HEK293 (cell line): ENCODE data around the gene HOXD9.
A peak's percentile ranks its signal among the peaks of the same experiment; 100 is the strongest.

Experiments
- CTCF ChIA-PET: fragments of 350-600 bp; formaldehyde crosslinking; extraction: SDS; loops from one replicate; lab custom pipeline; 2021; ENCODE audit warnings: antibody characterized with exemption; lab: Yijun Ruan, JAX
- POLR2A ChIA-PET: fragments of 300-600 bp; formaldehyde crosslinking; extraction: SDS; loops from one replicate; lab custom pipeline; 2020; ENCODE audit warnings: antibody characterized with exemption, inconsistent platforms; lab: Yijun Ruan, JAX
- H3K27ac ChIP-seq: fragments of 200-500 bp; sonication (Bioruptor generic); 2 replicates; pipeline ENCODE4 v1.5.1; 2014; ENCODE audit warnings: low read depth, low read length, control low read depth, inconsistent platforms; ENCODE audit errors: extremely low read depth
- H3K36me3 ChIP-seq, 2 experiments: fragments of 200-500 bp in 1 of 2; sonication (Bioruptor generic) in 1 of 2; 1 replicate in 1 of 2; 2 replicates in 1 of 2; pipeline ENCODE4 v1.5.1; 2014 to 2017; ENCODE audit warnings: inconsistent platforms in 2 of 2, low read length in 2 of 2; ENCODE audit not compliant: control insufficient read depth in 2 of 2, insufficient read depth in 1 of 2
- H3K4me1 ChIP-seq: fragments of 200-500 bp; sonication (Bioruptor generic); 2 replicates; pipeline ENCODE4 v1.5.1; 2014; ENCODE audit warnings: mild to moderate bottlenecking, low read length, inconsistent platforms; ENCODE audit not compliant: control insufficient read depth, insufficient read depth
- H3K4me3 ChIP-seq: 2 replicates; pipeline ENCODE4 v1.5.1; 2011; ENCODE audit warnings: low read depth, mild to moderate bottlenecking, control low read depth, low read length, moderate library complexity
- H3K9me3 ChIP-seq: fragments of 200-500 bp; sonication (Bioruptor generic); 2 replicates; pipeline ENCODE4 v1.5.1; 2014; ENCODE audit warnings: low read depth, low read length, inconsistent platforms; ENCODE audit not compliant: control insufficient read depth, insufficient read depth
- EGR2 ChIP-seq: fragments of 450-650 bp; formaldehyde crosslinking; IDR thresholded peaks from 2 replicates; pipeline ENCODE4 v1.5.1; 2016; ENCODE audit warnings: low read depth, missing biosample characterization, missing genetic modification characterization
- GLIS1 ChIP-seq: fragments of 450-650 bp; formaldehyde crosslinking; IDR thresholded peaks from 2 replicates; pipeline ENCODE4 v1.5.1; 2016; ENCODE audit warnings: missing biosample characterization, missing genetic modification characterization
- GLIS2 ChIP-seq: fragments of 450-650 bp; formaldehyde crosslinking; IDR thresholded peaks from 2 replicates; pipeline ENCODE4 v1.5.1; 2016; ENCODE audit warnings: missing biosample characterization, missing genetic modification characterization
- IKZF3 ChIP-seq: fragments of 450-650 bp; IDR thresholded peaks from 2 replicates; pipeline ENCODE4 v1.5.0; 2018; ENCODE audit warnings: missing biosample characterization, mild to moderate bottlenecking, missing genetic modification characterization, moderate library complexity
- OSR2 ChIP-seq: fragments of 450-650 bp; formaldehyde crosslinking; IDR thresholded peaks from 2 replicates; pipeline ENCODE4 v1.5.1; 2016; ENCODE audit warnings: missing biosample characterization, missing genetic modification characterization
- PRDM1 ChIP-seq: fragments of 450-650 bp; formaldehyde crosslinking; IDR thresholded peaks from 2 replicates; pipeline ENCODE4; 2016; ENCODE audit warnings: missing biosample characterization, missing genetic modification characterization
- SCRT1 ChIP-seq: fragments of 450-650 bp; formaldehyde crosslinking; IDR thresholded peaks from 2 replicates; pipeline ENCODE4 v1.5.1; 2016; ENCODE audit warnings: missing biosample characterization, missing genetic modification characterization, borderline replicate concordance
- SCRT2 ChIP-seq: fragments of 450-650 bp; formaldehyde crosslinking; IDR thresholded peaks from 2 replicates; pipeline ENCODE4 v1.5.1; 2016; ENCODE audit warnings: missing biosample characterization, missing genetic modification characterization
- ZBTB17 ChIP-seq: fragments of 450-650 bp; formaldehyde crosslinking; IDR thresholded peaks from 2 replicates; pipeline ENCODE4 v1.5.1; 2016; ENCODE audit warnings: missing biosample characterization, missing genetic modification characterization
- ZBTB8A ChIP-seq: fragments of 450-650 bp; formaldehyde crosslinking; IDR thresholded peaks from 2 replicates; pipeline ENCODE4 v1.5.1; 2016; ENCODE audit warnings: missing biosample characterization, missing genetic modification characterization
- ZEB2 ChIP-seq: fragments of 450-650 bp; formaldehyde crosslinking; IDR thresholded peaks from 2 replicates; pipeline ENCODE4 v1.5.1; 2016; ENCODE audit warnings: missing biosample characterization, missing genetic modification characterization
- ZNF248 ChIP-seq: fragments of 450-650 bp; formaldehyde crosslinking; IDR thresholded peaks from 2 replicates; pipeline ENCODE4 v1.5.1; 2017; ENCODE audit warnings: missing biosample characterization, missing genetic modification characterization
- ZNF266 ChIP-seq: fragments of 450-650 bp; formaldehyde crosslinking; IDR thresholded peaks from 2 replicates; pipeline ENCODE4 v1.5.1; 2016; ENCODE audit warnings: missing biosample characterization, missing genetic modification characterization, low read depth
- ZNF37A ChIP-seq: fragments of 450-650 bp; IDR thresholded peaks from 2 replicates; pipeline ENCODE4 v1.5.1; 2018; ENCODE audit warnings: missing biosample characterization, missing genetic modification characterization
- ZNF600 ChIP-seq: fragments of 450-650 bp; formaldehyde crosslinking; IDR thresholded peaks from 2 replicates; pipeline ENCODE4 v1.5.1; 2016; ENCODE audit warnings: missing biosample characterization, missing genetic modification characterization
- ZNF626 ChIP-seq: fragments of 450-650 bp; sonication (Bioruptor Pico); formaldehyde crosslinking; IDR thresholded peaks from 2 replicates; pipeline ENCODE4 v1.5.1; 2018; ENCODE audit warnings: missing biosample characterization, missing genetic modification characterization, inconsistent platforms
- ZNF654 ChIP-seq: fragments of 450-650 bp; formaldehyde crosslinking; IDR thresholded peaks from 2 replicates; pipeline ENCODE4 v1.5.1; 2016; ENCODE audit warnings: low read depth, missing biosample characterization, missing genetic modification characterization
- ZSCAN30 ChIP-seq: fragments of 450-650 bp; IDR thresholded peaks from 2 replicates; pipeline ENCODE4 v1.5.1; 2018; ENCODE audit warnings: missing biosample characterization, mild to moderate bottlenecking, missing genetic modification characterization, moderate library complexity
- TF ChIP-seq, protein P1 (sequence below): fragments of 450-650 bp; formaldehyde crosslinking; IDR thresholded peaks from 2 replicates; pipeline ENCODE4 v1.5.1; 2017; ENCODE audit warnings: missing biosample characterization, missing genetic modification characterization
- TF ChIP-seq, protein P2 (sequence below): fragments of 450-650 bp; formaldehyde crosslinking; IDR thresholded peaks from 2 replicates; pipeline ENCODE4 v1.5.1; 2016; ENCODE audit warnings: missing biosample characterization, missing genetic modification characterization, borderline replicate concordance
- TF ChIP-seq, protein P3 (sequence below): fragments of 450-650 bp; formaldehyde crosslinking; IDR thresholded peaks from 2 replicates; pipeline ENCODE4 v1.5.1; 2017; ENCODE audit warnings: missing biosample characterization, mild to moderate bottlenecking, missing genetic modification characterization, moderate library complexity

HOXD9 gene

DNA sequence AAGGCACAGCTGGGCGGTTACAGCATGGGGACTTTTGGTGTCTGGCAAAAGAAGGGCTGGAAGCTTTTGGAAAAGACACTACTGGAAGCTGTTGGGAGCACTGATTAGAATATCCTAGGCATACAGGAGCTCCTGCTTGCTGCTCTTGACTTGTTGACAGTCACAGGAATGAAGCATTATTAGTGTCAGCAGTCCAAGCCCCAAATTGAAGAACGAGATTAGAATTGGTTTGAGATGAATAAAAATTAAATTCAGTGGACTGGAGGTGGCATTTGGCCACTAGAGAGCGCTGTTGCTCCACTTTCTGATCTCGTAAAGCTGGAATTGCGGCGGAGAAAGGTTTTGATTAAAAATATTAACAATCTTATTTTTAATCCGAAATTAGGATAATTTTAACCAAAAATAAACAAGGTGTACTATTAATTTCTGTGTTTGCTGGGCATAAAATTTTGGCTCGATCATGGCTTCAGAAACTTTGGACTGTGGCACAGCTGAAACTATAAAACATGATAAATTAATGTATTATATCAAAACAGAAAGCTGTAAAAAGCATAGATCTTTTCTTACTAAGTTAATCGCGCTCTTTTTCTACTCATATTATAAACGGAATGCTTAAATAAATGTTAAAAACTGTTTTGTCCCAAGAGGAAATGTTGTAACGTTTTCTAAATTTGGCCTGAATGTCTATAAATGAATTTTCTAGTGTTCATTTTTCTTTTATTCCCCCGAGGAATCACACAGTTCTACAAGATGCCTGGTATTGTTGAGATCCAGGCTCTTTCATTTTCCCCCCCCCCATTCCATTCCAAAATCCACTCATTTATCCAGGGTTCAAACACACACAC lies 4.6 kb downstream of the HOXD9 start (continued):
- peak; percentile 53 for TF ChIP-seq ZEB2 (tag by site-specific recombination)
- TF ChIP-seq OSR2 = peak; percentile 79
- TF ChIP-seq SCRT1 (tag by site-specific recombination) = peak; percentile 65; the same call in 1 of the 2 replicates
- TF ChIP-seq ZBTB8A = peak; percentile 14; the same call in 1 of the 2 replicates
- TF ChIP-seq ZNF654 (tag by site-specific recombination) = peak; percentile 92
- TF ChIP-seq ZNF626 = no peak
- no peak for TF ChIP-seq ZNF248 (tag by site-specific recombination)
- peak; percentile 51 for TF ChIP-seq SCRT2 (tag by site-specific recombination)

DNA sequence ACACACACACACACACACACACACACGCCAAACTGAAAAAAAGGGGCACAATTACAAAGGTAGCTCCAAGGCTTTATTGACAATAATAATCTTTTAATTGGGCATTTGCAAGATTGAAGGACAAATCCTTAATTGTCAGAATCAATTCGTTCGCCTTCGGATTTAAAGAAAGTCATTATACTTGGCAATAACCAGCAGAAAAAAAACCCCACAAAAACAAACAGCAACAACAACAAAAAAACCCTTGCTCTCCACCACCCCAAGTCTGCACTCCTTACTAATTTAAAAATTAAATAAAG lies 5.2 kb downstream of the HOXD9 start:
- CTCF ChIA-PET = interaction anchor here (0.5 to 3.5 kb wide), 34 partner anchors 9 to 1596 kb away, joined by 3 to 51 read pairs (median 5); partner anchors contain the start of gene HOXD11
- H3K4me1 ChIP-seq = peaks cover 5% of the 10 kb centered on the region; the same call in 1 of the 2 replicates
- POLR2A ChIA-PET = no interaction called here
- H3K27ac ChIP-seq = no peak overlapping the region
- H3K36me3 ChIP-seq = peaks cover 0 to 24% of the 10 kb centered on the region in 2 experiments; a peak in 1 of 3 replicates
- H3K9me3 ChIP-seq = no peaks in the 10 kb centered on the region
- no peak overlapping the region for H3K4me3 ChIP-seq
- no peak for TF ChIP-seq ZNF266
- TF ChIP-seq, protein P1, sequence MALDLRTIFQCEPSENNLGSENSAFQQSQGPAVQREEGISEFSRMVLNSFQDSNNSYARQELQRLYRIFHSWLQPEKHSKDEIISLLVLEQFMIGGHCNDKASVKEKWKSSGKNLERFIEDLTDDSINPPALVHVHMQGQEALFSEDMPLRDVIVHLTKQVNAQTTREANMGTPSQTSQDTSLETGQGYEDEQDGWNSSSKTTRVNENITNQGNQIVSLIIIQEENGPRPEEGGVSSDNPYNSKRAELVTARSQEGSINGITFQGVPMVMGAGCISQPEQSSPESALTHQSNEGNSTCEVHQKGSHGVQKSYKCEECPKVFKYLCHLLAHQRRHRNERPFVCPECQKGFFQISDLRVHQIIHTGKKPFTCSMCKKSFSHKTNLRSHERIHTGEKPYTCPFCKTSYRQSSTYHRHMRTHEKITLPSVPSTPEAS = peak; percentile 62; the same call in 1 of the 2 replicates

DNA sequence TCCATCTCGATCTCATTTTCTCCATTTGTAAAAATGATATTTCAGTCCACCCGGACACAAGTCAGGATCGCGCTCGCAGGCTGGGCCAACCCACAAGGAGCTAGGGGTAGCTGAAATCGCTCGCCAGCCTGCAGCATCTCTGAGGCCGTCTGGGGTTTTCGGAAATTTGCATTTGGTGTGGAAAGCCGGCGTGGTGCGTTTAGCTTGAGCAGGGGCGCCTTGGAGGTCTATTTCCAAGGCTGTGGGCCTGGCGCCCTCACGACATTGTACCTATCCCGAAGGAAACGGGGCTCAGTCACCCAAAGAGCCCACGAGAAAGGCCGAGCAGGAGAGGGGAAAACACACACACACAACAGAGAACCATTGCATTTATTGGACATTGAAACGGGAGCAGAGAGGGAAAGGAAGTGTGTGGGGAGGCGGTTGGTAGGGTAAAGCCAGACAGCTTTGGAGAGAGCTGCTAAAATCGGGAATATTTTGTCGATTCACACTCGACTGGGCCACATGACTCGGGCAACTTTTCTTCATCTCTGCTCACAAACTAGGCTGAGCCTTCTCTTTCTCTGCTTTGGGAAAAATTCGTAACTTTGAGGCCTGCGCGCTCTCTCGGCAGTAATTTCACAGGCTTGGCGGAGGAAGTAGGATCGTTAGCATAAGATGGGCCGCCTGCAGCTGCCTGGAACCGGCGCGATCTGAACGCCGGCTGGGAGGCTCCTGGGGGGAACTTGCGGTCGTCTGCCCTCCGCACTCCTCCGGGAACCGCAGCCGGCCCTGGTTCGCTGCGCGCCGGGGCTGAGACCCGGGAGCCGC lies 5.9 kb downstream of the HOXD9 start:
- Histone ChIP-seq H3K4me3 (no peak overlapping the region), H3K4me1 (peaks cover 5% of the 10 kb centered on the region; the same call in 1 of the 2 replicates), H3K36me3 (peaks cover 0 to 19% of the 10 kb centered on the region in 2 experiments; a peak in 1 of 3 replicates), H3K9me3 (no peaks in the 10 kb centered on the region), H3K27ac (peak overlapping the region; percentile 98; the same call in 1 of the 2 replicates)
- TF ChIP-seq ZSCAN30 (tag by site-specific recombination) (0 out of 2 replicates have a peak, but pooled peaks have one; percentile 26), GLIS1 (tag by site-specific recombination) (peak; percentile 68; the same call in 1 of the 2 replicates), PRDM1 (peak; percentile 50; the same call in 1 of the 2 replicates), EGR2 (no peak), ZNF37A (no peak), IKZF3 (tag by site-specific recombination) (0 out of 2 replicates have a peak, but pooled peaks have one; percentile 6), ZBTB17 (tag by site-specific recombination) (peak; percentile 31; the same call in 1 of the 2 replicates), ZNF600 (peak; percentile 38; the same call in 1 of the 2 replicates), GLIS2 (peak; percentile 21; the same call in 1 of the 2 replicates)
- TF ChIP-seq, protein P2, sequence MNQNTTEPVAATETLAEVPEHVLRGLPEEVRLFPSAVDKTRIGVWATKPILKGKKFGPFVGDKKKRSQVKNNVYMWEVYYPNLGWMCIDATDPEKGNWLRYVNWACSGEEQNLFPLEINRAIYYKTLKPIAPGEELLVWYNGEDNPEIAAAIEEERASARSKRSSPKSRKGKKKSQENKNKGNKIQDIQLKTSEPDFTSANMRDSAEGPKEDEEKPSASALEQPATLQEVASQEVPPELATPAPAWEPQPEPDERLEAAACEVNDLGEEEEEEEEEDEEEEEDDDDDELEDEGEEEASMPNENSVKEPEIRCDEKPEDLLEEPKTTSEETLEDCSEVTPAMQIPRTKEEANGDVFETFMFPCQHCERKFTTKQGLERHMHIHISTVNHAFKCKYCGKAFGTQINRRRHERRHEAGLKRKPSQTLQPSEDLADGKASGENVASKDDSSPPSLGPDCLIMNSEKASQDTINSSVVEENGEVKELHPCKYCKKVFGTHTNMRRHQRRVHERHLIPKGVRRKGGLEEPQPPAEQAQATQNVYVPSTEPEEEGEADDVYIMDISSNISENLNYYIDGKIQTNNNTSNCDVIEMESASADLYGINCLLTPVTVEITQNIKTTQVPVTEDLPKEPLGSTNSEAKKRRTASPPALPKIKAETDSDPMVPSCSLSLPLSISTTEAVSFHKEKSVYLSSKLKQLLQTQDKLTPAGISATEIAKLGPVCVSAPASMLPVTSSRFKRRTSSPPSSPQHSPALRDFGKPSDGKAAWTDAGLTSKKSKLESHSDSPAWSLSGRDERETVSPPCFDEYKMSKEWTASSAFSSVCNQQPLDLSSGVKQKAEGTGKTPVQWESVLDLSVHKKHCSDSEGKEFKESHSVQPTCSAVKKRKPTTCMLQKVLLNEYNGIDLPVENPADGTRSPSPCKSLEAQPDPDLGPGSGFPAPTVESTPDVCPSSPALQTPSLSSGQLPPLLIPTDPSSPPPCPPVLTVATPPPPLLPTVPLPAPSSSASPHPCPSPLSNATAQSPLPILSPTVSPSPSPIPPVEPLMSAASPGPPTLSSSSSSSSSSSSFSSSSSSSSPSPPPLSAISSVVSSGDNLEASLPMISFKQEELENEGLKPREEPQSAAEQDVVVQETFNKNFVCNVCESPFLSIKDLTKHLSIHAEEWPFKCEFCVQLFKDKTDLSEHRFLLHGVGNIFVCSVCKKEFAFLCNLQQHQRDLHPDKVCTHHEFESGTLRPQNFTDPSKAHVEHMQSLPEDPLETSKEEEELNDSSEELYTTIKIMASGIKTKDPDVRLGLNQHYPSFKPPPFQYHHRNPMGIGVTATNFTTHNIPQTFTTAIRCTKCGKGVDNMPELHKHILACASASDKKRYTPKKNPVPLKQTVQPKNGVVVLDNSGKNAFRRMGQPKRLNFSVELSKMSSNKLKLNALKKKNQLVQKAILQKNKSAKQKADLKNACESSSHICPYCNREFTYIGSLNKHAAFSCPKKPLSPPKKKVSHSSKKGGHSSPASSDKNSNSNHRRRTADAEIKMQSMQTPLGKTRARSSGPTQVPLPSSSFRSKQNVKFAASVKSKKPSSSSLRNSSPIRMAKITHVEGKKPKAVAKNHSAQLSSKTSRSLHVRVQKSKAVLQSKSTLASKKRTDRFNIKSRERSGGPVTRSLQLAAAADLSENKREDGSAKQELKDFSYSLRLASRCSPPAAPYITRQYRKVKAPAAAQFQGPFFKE (tag by site-specific recombination) = no peak
- TF ChIP-seq, protein P3, sequence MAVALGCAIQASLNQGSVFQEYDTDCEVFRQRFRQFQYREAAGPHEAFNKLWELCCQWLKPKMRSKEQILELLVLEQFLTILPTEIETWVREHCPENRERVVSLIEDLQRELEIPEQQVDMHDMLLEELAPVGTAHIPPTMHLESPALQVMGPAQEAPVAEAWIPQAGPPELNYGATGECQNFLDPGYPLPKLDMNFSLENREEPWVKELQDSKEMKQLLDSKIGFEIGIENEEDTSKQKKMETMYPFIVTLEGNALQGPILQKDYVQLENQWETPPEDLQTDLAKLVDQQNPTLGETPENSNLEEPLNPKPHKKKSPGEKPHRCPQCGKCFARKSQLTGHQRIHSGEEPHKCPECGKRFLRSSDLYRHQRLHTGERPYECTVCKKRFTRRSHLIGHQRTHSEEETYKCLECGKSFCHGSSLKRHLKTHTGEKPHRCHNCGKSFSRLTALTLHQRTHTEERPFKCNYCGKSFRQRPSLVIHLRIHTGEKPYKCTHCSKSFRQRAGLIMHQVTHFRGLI = no peak
- CTCF ChIA-PET = interaction anchor here (0.5 to 3.5 kb wide), 17 partner anchors 8 to 686 kb away, joined by 3 to 51 read pairs (median 8); no protein-coding TSS in a partner anchor
- POLR2A ChIA-PET = no interaction called here
